HG03378 (cell line): ENCODE results near the gene ADH7.
"Not testable (repeated sequence)": the region's sequence is repeated elsewhere in the genome, so short reads cannot be mapped to it uniquely, and the experiment has no call there.

ENCODE experiments used
- ATAC-seq: cut with Tn5 transposase; IDR thresholded peaks from one replicate; pipeline ENCODE4 v1.9.1; 2021; ENCODE audit warnings: mild to moderate bottlenecking, moderate library complexity; ENCODE audit not compliant: unreplicated experiment

ADH7 gene

GRCh38 chr4:99417125-99417524 lies 18.0 kb downstream of the ADH7 start:
- ATAC-seq, result no peak

DNA sequence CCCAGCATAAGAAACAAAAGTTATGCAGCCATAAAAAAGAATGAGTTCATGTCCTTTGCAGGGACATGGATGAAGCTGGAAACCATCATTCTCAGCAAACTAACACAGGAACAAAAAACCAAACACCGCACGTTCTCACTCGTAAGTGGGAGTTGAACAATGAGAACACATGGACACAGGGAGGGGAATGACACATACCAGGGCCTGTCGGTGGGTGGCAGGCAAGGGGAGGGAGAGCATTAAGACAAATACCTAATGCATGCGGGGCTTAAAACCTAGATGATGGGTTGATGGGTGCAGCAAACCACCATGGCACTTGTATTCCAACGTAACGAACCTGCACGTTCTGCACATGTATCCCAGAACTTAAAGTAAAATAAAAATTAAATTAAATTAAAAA lies 19.4 kb downstream of the ADH7 start:
- not testable (repeated sequence) for ATAC-seq

- not testable (repeated sequence) for ATAC-seq
Observed at GRCh38 chr4:99414902-99415301, 20.2 kb downstream of the ADH7 start.

GRCh38 chr4:99414401-99414800 lies 20.7 kb downstream of the ADH7 start:
- no peak for ATAC-seq

- ATAC-seq, result no peak
Observed at GRCh38 chr4:99413140-99413539, 22.0 kb downstream of the ADH7 start.

- ATAC-seq, result no peak
Observed at GRCh38 chr4:99411041-99411440, 24.1 kb downstream of the ADH7 start.

DNA sequence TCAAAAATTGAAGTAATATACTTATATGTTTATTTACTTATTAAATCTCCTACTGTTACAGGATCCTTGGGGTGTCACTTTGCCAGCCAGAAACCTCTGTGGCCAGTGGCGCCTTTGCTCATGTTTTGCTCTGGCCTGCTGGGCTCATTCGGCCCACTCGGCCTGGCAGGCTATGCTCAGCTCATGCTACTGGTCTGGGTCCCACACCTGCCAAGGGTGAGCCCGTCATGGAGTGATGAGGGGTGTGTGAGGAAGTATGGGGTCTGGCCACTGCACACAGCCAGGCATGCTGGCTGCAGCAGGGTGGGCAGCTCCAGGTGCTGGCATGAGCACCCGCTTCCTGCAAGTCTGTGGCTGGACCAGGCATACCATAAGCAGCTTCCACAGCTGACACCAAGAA lies 25.1 kb downstream of the ADH7 start:
- ATAC-seq, result no peak

DNA sequence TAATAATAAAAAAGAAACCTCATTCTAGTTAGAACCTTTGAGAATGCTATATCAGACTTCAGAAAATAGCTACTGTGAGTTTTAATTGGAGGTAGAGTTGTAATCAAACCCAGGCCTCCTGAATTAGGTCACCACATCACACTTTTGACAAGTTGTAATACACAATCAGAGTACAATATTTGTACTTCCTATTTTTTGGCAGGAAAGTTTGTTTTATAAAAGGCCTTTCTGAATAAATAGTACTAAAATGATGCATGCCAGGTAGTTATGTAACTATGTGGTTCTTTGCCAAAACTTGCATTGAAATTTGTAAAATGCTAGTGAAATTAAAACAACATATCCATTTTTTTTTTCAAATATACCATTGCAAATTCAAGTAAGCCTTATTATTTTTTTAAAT lies 26.8 kb downstream of the ADH7 start:
- ATAC-seq, result no peak

DNA sequence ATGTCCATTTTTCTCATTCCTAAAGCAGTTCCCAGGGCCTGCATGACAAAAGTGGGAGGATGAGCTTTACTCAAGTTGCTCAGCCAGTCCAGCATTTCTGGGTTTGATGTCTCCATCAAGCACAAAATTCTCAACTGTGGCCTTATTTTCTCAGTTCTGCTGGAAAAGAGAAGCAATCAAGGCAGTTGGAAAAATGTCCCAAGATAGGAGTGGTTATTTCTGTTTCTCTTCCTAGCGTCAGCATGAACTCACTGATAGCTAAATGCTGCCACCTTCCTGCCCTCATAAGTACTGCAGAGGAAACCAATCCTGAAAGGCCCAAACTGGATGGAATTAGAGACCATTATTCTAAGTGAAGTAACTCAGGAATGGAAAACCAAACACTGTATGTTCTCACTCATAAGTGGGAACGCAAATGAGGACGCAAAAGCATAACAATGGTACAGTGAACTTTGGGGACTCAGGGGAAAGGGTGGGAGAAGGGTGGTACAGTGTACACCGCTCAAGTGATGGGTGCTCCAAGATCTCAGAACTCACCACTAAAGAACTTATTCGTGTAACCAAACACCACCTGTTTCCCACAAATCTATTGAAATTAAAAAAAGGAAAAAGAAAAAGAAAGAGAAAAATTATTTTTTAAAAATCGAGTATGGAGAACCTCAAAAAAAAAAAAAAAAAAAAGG lies 29.6 kb downstream of the ADH7 start:
- ATAC-seq, result no peak

- peak; percentile 88 for ATAC-seq
Observed at GRCh38 chr4:99404595-99405287, 30.4 kb downstream of the ADH7 start.

GRCh38 chr4:99403380-99404184 lies 31.6 kb downstream of the ADH7 start:
- ATAC-seq, result peak; percentile 78

DNA sequence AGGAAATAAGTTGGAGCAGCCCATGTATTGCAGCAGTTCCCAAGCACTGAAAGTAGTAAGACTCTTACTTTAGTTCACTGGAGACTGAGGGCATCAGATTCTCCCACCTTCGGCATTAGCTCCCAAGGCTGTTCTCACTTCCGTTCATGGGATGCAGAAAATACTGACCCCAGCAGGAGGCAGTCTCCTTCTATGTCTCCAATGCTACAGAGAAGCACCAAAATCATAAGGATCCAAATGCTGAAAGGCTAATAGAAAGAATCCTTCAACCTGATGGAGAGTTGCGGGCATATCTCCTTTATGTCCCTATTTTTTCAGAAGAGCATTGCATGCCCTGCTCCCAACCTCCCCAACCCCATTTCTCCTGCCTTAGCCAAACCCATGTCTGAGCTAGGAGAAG lies 32.4 kb downstream of the ADH7 start:
- ATAC-seq, result no peak

DNA sequence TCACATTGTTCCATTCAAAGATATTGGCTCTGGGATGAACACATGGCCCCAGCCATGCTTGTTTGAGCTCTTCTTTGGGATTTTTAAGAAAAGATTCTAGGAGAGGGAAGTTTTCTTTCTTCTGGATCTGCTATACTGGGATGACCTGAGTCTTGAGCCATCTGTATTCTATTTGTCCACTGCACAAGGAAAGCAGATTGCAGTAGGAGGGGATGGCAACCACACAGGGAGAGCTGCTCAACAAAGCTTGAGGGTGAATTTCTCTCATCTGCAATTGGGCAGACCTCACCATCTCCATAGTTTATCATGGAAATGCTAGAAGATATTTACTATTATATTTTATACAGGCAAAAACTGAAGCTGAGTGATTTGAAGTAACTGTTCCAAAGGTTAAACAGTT lies 34.3 kb downstream of the ADH7 start:
- no peak for ATAC-seq

- no peak for ATAC-seq
Observed at GRCh38 chr4:99399017-99399416, 36.1 kb downstream of the ADH7 start.

DNA sequence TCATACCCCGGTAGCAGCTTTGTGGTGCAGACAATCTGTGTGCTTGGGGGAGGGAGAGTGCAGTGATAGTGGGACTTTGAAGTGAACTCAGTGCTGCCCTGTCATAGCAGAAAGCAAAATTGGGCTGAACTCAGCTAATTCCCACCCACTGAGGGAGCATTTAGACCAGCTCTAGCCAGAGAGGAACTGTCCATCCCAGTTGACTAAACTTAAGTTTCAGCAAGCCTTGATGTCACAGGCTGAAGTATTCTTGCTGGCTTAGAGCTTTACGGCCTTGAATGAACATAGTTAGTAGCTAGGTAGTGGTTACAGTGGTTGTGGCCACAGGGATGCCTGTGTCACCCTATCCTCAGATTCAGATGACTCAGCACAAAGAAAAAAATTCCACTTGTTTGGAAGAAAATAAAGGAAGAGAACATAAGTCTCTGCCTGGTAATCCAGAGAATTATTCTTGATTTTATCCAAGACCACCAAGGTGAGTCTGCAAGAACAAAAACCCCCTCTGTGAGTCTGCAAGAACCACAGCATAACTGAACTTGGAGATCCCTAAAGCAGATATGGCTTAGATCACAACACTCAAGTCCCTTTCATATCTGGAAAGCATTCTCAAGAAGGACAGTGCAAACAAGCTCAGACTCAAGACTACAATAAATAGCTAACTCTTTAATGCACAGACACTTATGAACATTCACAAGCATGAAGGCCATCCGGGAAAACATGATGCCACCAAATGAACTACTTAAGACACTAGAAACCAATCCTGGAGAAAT lies 39.4 kb downstream of the ADH7 start:
- no peak for ATAC-seq

GRCh38 chr4:99394896-99395295 lies 40.2 kb downstream of the ADH7 start:
- ATAC-seq, result no peak

- ATAC-seq, result no peak
Observed at GRCh38 chr4:99390055-99390454, 45.1 kb downstream of the ADH7 start.

DNA sequence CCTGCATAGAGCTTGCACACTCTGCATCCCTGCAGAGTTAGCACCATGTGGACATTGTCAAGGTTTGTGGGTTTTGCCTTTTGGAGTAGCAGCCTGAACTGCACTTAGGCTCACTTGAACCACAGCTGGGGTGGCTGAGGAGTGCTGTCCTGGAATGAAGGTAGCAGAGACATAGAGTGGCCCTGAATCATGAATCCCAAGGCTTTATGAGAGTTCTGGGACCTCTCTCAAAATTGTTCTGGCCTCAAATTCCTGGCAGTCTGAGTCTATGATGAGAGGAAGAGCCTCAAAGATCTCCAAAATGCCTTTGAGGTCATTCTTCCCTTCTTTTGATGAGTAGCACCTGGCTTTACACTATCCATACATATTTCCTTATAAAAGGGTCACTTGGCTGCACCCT lies 45.5 kb downstream of the ADH7 start:
- no peak for ATAC-seq

DNA sequence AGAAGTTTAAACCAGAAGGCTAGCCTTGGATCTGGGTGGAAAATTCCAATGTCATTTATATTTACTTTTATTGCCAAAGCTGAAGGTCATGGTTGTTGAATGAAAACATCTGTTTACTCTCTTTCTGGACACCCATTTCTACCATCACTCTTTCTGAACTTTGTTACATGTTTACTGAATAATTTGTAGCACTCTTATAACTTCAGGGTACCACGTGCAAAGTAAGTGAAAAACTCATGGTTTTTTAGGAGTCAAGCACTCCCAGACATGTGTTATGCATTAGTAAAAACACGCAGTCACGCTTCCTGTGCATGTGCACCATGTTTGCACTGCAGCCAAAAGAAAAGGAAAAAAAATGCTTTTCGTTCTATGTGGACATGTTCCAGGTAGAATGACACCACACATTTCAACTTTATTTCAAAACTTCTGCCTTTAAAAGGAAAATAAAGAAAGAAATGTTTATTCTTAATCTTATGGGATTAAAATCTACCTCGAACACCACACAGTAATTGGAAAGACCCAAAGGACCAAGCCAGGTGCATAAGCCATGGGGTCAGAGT lies 51.2 kb downstream of the ADH7 start:
- ATAC-seq, result no peak

DNA sequence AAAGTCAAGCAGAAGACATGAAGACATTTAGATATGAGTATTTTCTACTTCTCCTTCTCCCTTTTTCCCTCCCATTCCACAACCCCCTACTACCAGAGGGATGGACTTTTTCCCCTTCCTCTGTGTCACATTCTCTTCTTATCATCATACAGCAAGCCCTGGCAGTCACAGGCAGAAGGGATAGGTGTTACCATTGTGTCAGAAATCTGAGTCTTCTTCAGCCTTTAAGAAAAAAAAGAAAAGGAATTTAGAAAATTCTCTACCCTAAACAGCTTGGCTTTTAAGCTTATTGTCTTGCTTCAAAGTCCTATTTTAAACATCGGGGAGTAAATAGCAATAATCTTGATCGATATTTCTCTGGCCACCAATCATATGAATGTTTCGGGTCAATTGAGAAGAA lies 51.7 kb downstream of the ADH7 start:
- ATAC-seq, result no peak
